ENCODE data around the gene SCNN1A.

GRCh38 chr12:6324936-6325750 is 50.2 kb downstream of the SCNN1A start:
- peak; percentile 53 for TF ChIP-seq CTCF (conservative IDR thresholded peaks at IDR 0.05; ENCODE audit: low read length)
- no peak for TF ChIP-seq EZH2phosphoT487 (IDR thresholded peaks at IDR 0.05; ENCODE audit: borderline replicate concordance, low read depth, low read length)
